ENCODE data around the gene MIAT. TPM values are rescaled to one million over a fixed set of nuclear protein-coding genes. Genes with fewer than 3 reads are reported as not detected.

Gene MIAT
- total and polyA plus RNA-seq, 2 of the 8 experiments (the other 6 are each of a cell fraction or from before 2014, with no cell fraction given) = 27.6 to 36.0 TPM

DNA sequence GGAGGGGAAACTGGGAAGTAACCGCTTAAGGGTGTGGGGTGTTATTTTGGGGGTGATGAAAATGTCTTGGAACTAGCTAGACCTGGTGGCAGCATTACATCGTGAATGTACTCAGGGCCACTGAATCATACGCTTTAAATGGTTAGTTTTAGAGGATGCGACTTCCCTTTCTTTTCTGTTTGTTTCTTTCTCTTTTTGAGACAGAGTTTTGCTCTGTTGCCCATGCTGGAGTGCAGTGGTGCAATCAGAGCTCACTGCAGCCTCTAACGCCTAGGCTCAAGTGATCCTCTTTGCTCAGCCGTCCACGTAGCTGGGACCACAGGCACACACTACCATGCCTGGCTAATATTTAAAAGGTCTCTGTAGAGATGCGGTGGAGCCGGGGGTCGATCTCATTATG, 5.6 kb upstream of the MIAT start (continued):
- TF ChIP-seq CHD7 (IDR thresholded peaks at IDR 0.05; ENCODE audit: insufficient replicate concordance, low read length) (no peak), CREB1 (IDR thresholded peaks at IDR 0.05) (no peak), TEAD4 (IDR thresholded peaks at IDR 0.05; ENCODE audit: low read depth, low read length) (no peak), RBBP5 (IDR thresholded peaks at IDR 0.05; ENCODE audit: borderline replicate concordance, low read depth, low read length) (no peak), USF2 (IDR thresholded peaks at IDR 0.05; ENCODE audit: low read length) (no peak), RXRA (IDR thresholded peaks at IDR 0.05; ENCODE audit: insufficient read depth, low read depth, low read length) (no peak), PHF8 (conservative IDR thresholded peaks at IDR 0.05; ENCODE audit: low read depth, low read length) (no peak), TBP (IDR thresholded peaks at IDR 0.05; ENCODE audit: low read depth, low read length) (no peak), RNF2 (IDR thresholded peaks at IDR 0.05; ENCODE audit: borderline replicate concordance, low read depth, low read length, missing control alignments, poor library complexity, severe bottlenecking) (no peak)

Data from H1 (cell line).